Kidney epithelial cell (primary cell): ENCODE measurements around the gene TEAD4. TPM values are rescaled to one million over a fixed set of nuclear protein-coding genes. Genes with fewer than 3 reads are reported as not detected.

ENCODE experiments used
- DNase-seq: peaks from one replicate; pipeline ENCODE4 v3.0.0-alpha.2; 2010; ENCODE audit warnings: low read depth
- H3K27me3 ChIP-seq: 2 replicates; pipeline ENCODE4 v1.6.0; 2011; ENCODE audit warnings: low read length; ENCODE audit not compliant: control insufficient read depth, insufficient read depth
- H3K36me3 ChIP-seq: 2 replicates; pipeline ENCODE4 v1.5.1; 2011; ENCODE audit warnings: low read length; ENCODE audit not compliant: control insufficient read depth, insufficient read depth
- H3K4me3 ChIP-seq: 2 replicates; pipeline ENCODE4 v1.5.1; 2011; ENCODE audit warnings: low read depth, mild to moderate bottlenecking, control low read depth, low read length
- CTCF ChIP-seq: IDR thresholded peaks from 2 replicates; pipeline ENCODE4 v1.5.1; 2011; ENCODE audit warnings: mild to moderate bottlenecking, moderate library complexity, low read length, control low read depth, inconsistent platforms; ENCODE audit not compliant: insufficient read depth, poor library complexity, severe bottlenecking
- total RNA-seq: library from RNA; depleted of rRNA; stranded (reverse); fragments of >200 nt; gene quantifications from 2 replicates; pipeline ENCODE4 v1.2.3, GENCODE V29; 2015

TEAD4 gene
- total RNA-seq, 1 donor from 2014 or later: 38.6 TPM

GRCh38 chr12:3071107-3071506 is 111.9 kb downstream of the TEAD4 start:
- DNase-seq: peak; percentile 23
- Histone ChIP-seq H3K27me3 (no peaks in the 10 kb centered on the region), H3K4me3 (no peak overlapping the region), H3K36me3 (no peaks in the 10 kb centered on the region)
- no peak for TF ChIP-seq CTCF

- no peak for TF ChIP-seq CTCF
- no peaks in the 10 kb centered on the region for H3K36me3 ChIP-seq
- no peaks in the 10 kb centered on the region for H3K27me3 ChIP-seq
- no peak overlapping the region for H3K4me3 ChIP-seq
- no peak for DNase-seq
These were observed 112.5 kb downstream of the TEAD4 start for GRCh38 chr12:3071710-3072109.

- TF ChIP-seq CTCF: peak; percentile 99
- no peak overlapping the region for H3K4me3 ChIP-seq
These were observed 114.4 kb downstream of the TEAD4 start for GRCh38 chr12:3073438-3074250.

GRCh38 chr12:3075315-3075714 is 116.1 kb downstream of the TEAD4 start:
- H3K4me3 ChIP-seq: no peak overlapping the region
- no peak for TF ChIP-seq CTCF
- H3K36me3 ChIP-seq: no peaks in the 10 kb centered on the region
- no peaks in the 10 kb centered on the region for H3K27me3 ChIP-seq
- DNase-seq: no peak

More at GRCh38 chr12:3073438-3074250, 114.4 kb downstream of the TEAD4 start:
- Histone ChIP-seq H3K27me3 (no peaks in the 10 kb centered on the region), H3K36me3 (no peaks in the 10 kb centered on the region)
- peak; percentile 43 for DNase-seq

GRCh38 chr12:3076730-3077571 is 117.8 kb downstream of the TEAD4 start, which contains the start of gene TSPAN9:
Gene TSPAN9 (plus strand): TSS chr12:3077379. CDS start chr12:3201194, 123,815 bp downstream.
- no peak for TF ChIP-seq CTCF
- Histone ChIP-seq H3K36me3 (no peaks in the 10 kb centered on the region), H3K27me3 (no peaks in the 10 kb centered on the region), H3K4me3 (peak within 1 kb of the TSS; percentile 76)
- DNase-seq: no peak
